HCT116 (cell line): ENCODE measurements around the gene SCNN1B. TPM values are rescaled to one million over a fixed set of nuclear protein-coding genes. Genes with fewer than 3 reads are reported as not detected.

ENCODE experiments used
- ATAC-seq: fragments of 200-7000 bp; cut with Tn5 transposase; 2 replicates; pipeline ENCODE4 v1.9.1; 2020; ENCODE audit warnings: mild to moderate bottlenecking, moderate library complexity
- BruUV-seq: library from RNA; stranded (reverse); fragments of 400-500 nt; replicated peaks from 2 replicates; lab custom pipeline; 2021; lab: Mats Ljungman, UMichigan
- CTCF ChIA-PET: fragments of 300-600 bp; sonication (Branson Sonifier 250); formaldehyde crosslinking; loops from one replicate; lab custom pipeline; 2021; ENCODE audit warnings: antibody characterized with exemption; lab: Charles Lee
- POLR2A ChIA-PET: fragments of 300-600, 350-600 bp; sonication (Branson Sonifier 250); formaldehyde crosslinking; loops from one replicate; lab custom pipeline; 2021; ENCODE audit warnings: antibody characterized with exemption; lab: Charles Lee
- RAD21 ChIA-PET, 2 experiments: fragments of 300-600 bp; sonication (Branson Sonifier 250); formaldehyde crosslinking; loops; one replicate each; lab custom pipeline; 2023; ENCODE audit warnings: low total read pairs in 2 of 2; ENCODE audit not compliant: uncharacterized antibody in 2 of 2, unreplicated experiment in 2 of 2, low non-redundant PET in 1 of 2; lab: Charles Lee
- DNase-seq: peaks from one replicate; pipeline ENCODE4 v3.0.0-alpha.2; 2010; ENCODE audit warnings: low read depth, low spot score
- H2AFZ ChIP-seq: fragments of 200-600 bp; shearing (Covaris generic), sonication (generic); 2 replicates; pipeline ENCODE4 v1.6.1; 2017; ENCODE audit warnings: low read depth, mixed run types, mixed read lengths, antibody characterized with exemption, low read length; ENCODE audit not compliant: poor library complexity, severe bottlenecking
- H3K27ac ChIP-seq: 2 replicates; pipeline ENCODE4 v1.5.1; 2012; ENCODE audit warnings: low read depth, low read length
- H3K27me3 ChIP-seq: fragments of 200-600 bp; sonication (generic); 2 replicates; pipeline ENCODE4 v1.6.1; 2016; ENCODE audit warnings: mixed run types, low read length, mixed read lengths; ENCODE audit not compliant: insufficient read depth
- H3K36me3 ChIP-seq, 2 experiments: fragments of 200-500 bp in 1 of 2; fragments of 200-600 bp in 1 of 2; sonication (Bioruptor generic) in 1 of 2; sonication (generic) in 1 of 2; 2 replicates each; pipeline versions ENCODE4 v1.5.1 to v1.6.1; 2014 to 2016; ENCODE audit warnings: low read length in 2 of 2, inconsistent platforms in 1 of 2, mixed read lengths in 1 of 2, mixed run types in 1 of 2; ENCODE audit not compliant: insufficient read depth in 2 of 2, control insufficient read depth in 1 of 2
- H3K4me1 ChIP-seq, 2 experiments: fragments of 200-600 bp in 1 of 2; sonication (generic) in 1 of 2; 2 replicates each; pipeline versions ENCODE4 v1.5.1 to v1.6.1; 2012 to 2017; ENCODE audit warnings: low read length in 2 of 2, inconsistent platforms in 1 of 2, mild to moderate bottlenecking in 1 of 2, mixed read lengths in 1 of 2, mixed run types in 1 of 2, moderate library complexity in 1 of 2; ENCODE audit not compliant: insufficient read depth in 2 of 2, control insufficient read depth in 1 of 2
- H3K4me2 ChIP-seq: fragments of 200-600 bp; sonication (generic); 2 replicates; pipeline ENCODE4 v1.6.1; 2017; ENCODE audit warnings: mixed run types, low read length, mixed read lengths
- H3K4me3 ChIP-seq, 2 experiments: fragments of 200-600 bp in 1 of 2; sonication (generic) in 1 of 2; replicated peaks in 1 of 2; 2 replicates each; pipeline ENCODE4 v1.5.1; 2011 to 2016; ENCODE audit warnings: low read length in 2 of 2, control low read depth in 1 of 2, low read depth in 1 of 2, mild to moderate bottlenecking in 1 of 2, mixed read lengths in 1 of 2, mixed run types in 1 of 2
- H3K79me2 ChIP-seq: fragments of 200-600 bp; sonication (generic); 2 replicates; pipeline ENCODE4 v1.6.1; 2017; ENCODE audit warnings: mild to moderate bottlenecking, mixed run types, low read length, moderate library complexity, mixed read lengths; ENCODE audit not compliant: insufficient read depth
- H3K9ac ChIP-seq: fragments of 200-600 bp; sonication (generic); 2 replicates; pipeline ENCODE4 v1.6.1; 2016; ENCODE audit warnings: low read length, mixed read lengths
- H3K9me2 ChIP-seq: fragments of 200-600 bp; sonication (generic), shearing (Covaris generic); 2 replicates; pipeline ENCODE4 v1.6.1; 2017; ENCODE audit warnings: mixed run types, mild to moderate bottlenecking, moderate library complexity; ENCODE audit not compliant: insufficient read depth
- H3K9me3 ChIP-seq, 2 experiments: fragments of 200-500 bp in 1 of 2; fragments of 200-600 bp in 1 of 2; sonication (Bioruptor generic) in 1 of 2; sonication (generic) in 1 of 2; 2 replicates each; pipeline ENCODE4 v1.6.1; 2014 to 2017; ENCODE audit warnings: low read length in 2 of 2, mixed read lengths in 2 of 2, inconsistent platforms in 1 of 2, low read depth in 1 of 2, mild to moderate bottlenecking in 1 of 2, mixed run types in 1 of 2, moderate library complexity in 1 of 2; ENCODE audit not compliant: control insufficient read depth in 1 of 2, insufficient read depth in 1 of 2
- H4K20me1 ChIP-seq: fragments of 200-600 bp; sonication (generic), shearing (Covaris generic); 2 replicates; pipeline ENCODE4 v1.6.1; 2017; ENCODE audit warnings: mixed run types, mild to moderate bottlenecking, moderate library complexity; ENCODE audit not compliant: insufficient read depth
- CEBPB ChIP-seq: IDR thresholded peaks from 2 replicates; pipeline ENCODE4 v1.6.1; 2012; ENCODE audit warnings: low read depth
- EGR1 ChIP-seq: IDR thresholded peaks from 2 replicates; pipeline ENCODE4 v1.6.1; 2012; ENCODE audit warnings: low read depth
- ELF1 ChIP-seq: IDR thresholded peaks from 2 replicates; pipeline ENCODE4 v1.6.1; 2012; ENCODE audit warnings: low read depth, borderline replicate concordance
- EZH2 ChIP-seq: fragments of 200-600 bp; sonication (generic); IDR thresholded peaks from 2 replicates; pipeline ENCODE4 v1.6.1; 2017; ENCODE audit warnings: antibody characterized with exemption, mixed run types
- FOSL1 ChIP-seq: IDR thresholded peaks from 2 replicates; pipeline ENCODE4 v1.6.1; 2012; ENCODE audit warnings: low read depth
- JUND ChIP-seq: IDR thresholded peaks from 2 replicates; pipeline ENCODE4 v1.6.1; 2012
- MAX ChIP-seq: IDR thresholded peaks from 2 replicates; pipeline ENCODE4 v1.6.1; 2012
- POLR2A ChIP-seq: IDR thresholded peaks from 2 replicates; pipeline ENCODE4 v1.7.0; 2011; ENCODE audit warnings: borderline replicate concordance; ENCODE audit not compliant: insufficient read depth, insufficient read length; ENCODE audit errors: extremely low read depth
- REST ChIP-seq: IDR thresholded peaks from 2 replicates; pipeline ENCODE4 v1.6.1; 2012; ENCODE audit warnings: low read depth
- SIN3A ChIP-seq: IDR thresholded peaks from 2 replicates; pipeline ENCODE4 v1.6.1; 2012; ENCODE audit warnings: low read depth
- SRF ChIP-seq: IDR thresholded peaks from 2 replicates; pipeline ENCODE4 v1.6.1; 2012; ENCODE audit warnings: low read depth
- YY1 ChIP-seq: IDR thresholded peaks from 2 replicates; pipeline ENCODE4 v1.6.1; 2011; ENCODE audit warnings: low read length, low read depth, moderate library complexity, mild to moderate bottlenecking; ENCODE audit not compliant: insufficient replicate concordance; ENCODE audit errors: extremely low read depth
- intact Hi-C: fragments of 100-400 bp; cut with micrococcal nuclease; formaldehyde crosslinking; loops from 2 replicates; pipeline ENCODE4 v1.10.0; 2022
- total RNA-seq: library from RNA; stranded (reverse); gene quantifications from one replicate; pipeline ENCODE4 v1.2.1, GENCODE V29; 2021; ENCODE audit not compliant: unreplicated experiment
- TF ChIP-seq, protein P1 (sequence below): IDR thresholded peaks from 2 replicates; pipeline ENCODE4 v1.6.1; 2011; ENCODE audit warnings: mild to moderate bottlenecking, low read length, moderate library complexity; ENCODE audit not compliant: insufficient replicate concordance; ENCODE audit errors: extremely low read depth

The SCNN1B gene
- total RNA-seq, 1 experiment from 2014 or later, result 0.37 TPM

- TF ChIP-seq, protein P1, sequence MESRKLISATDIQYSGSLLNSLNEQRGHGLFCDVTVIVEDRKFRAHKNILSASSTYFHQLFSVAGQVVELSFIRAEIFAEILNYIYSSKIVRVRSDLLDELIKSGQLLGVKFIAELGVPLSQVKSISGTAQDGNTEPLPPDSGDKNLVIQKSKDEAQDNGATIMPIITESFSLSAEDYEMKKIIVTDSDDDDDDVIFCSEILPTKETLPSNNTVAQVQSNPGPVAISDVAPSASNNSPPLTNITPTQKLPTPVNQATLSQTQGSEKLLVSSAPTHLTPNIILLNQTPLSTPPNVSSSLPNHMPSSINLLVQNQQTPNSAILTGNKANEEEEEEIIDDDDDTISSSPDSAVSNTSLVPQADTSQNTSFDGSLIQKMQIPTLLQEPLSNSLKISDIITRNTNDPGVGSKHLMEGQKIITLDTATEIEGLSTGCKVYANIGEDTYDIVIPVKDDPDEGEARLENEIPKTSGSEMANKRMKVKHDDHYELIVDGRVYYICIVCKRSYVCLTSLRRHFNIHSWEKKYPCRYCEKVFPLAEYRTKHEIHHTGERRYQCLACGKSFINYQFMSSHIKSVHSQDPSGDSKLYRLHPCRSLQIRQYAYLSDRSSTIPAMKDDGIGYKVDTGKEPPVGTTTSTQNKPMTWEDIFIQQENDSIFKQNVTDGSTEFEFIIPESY, result no peak
- no peak for TF ChIP-seq JUND
Observed at GRCh38 chr16:23359092-23359760, 57.1 kb downstream of the SCNN1B start (continued).

DNA sequence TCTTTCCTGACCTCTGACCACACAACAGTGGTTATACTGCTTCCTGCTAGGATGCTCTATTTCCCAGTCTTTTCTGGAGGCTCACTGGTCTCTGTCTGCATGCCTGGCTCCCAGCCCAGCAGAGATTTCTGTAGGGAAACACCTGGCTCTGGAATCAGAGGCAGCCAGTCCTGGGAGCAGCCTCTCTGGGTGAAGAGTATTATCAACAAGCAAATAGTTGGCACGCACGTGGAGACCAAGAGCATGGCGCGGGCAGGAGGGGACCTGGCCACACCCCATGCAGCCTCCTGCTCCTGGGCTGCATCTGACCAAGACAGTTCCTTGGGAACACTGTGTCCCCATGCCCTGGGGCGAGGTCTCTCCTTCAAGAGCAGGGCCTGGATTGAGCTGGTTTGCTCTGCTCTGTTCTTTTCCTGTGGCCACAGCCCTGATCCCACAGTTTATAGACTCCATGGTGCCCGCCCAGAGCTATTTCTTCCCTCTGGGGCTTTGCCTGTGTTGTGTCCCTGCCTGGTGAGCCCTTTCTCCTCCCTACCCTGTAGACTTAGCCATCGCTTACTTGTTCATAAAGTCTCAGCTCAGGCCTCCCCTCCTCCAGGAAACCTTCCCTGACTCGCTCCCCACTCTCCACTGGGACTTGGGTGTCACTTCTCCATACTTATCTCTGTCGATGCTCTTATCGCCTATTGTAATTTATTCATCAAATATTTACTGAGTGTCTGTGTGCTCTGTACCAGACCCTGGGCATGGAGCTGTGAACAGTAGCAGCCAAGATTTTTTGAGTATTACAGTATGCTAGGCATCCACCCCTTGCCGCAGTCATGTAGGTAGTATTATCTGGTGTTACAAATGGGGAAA is 60.6 kb downstream of the SCNN1B start:
- no TSS peak for BruUV-seq
- Histone ChIP-seq H3K9me2 (no peaks in the 10 kb centered on the region), H3K4me3 (no peak overlapping the region), H3K36me3 (no peaks in the 10 kb centered on the region), H3K27ac (no peak overlapping the region), H3K27me3 (no peaks in the 10 kb centered on the region), H3K9ac (no peak overlapping the region), H3K9me3 (no peaks in the 10 kb centered on the region), H3K79me2 (no peaks in the 10 kb centered on the region), H2AFZ (no peak overlapping the region), H4K20me1 (no peaks in the 10 kb centered on the region), H3K4me2 (no peak overlapping the region), H3K4me1 (no peaks in the 10 kb centered on the region)
- POLR2A ChIA-PET, result no interaction called here
- CTCF ChIA-PET, result no interaction called here
- DNase-seq (no peak), ATAC-seq (no peak)
- RAD21 ChIA-PET, result no interaction called here
- intact Hi-C loops, result no loop called here
- TF ChIP-seq MAX, result no peak
- TF ChIP-seq CEBPB, result no peak
- TF ChIP-seq POLR2A, result no peak
- no peak for TF ChIP-seq JUND
- TF ChIP-seq, protein P1, result no peak
- no peak for TF ChIP-seq REST
- no peak for TF ChIP-seq SIN3A
- TF ChIP-seq EZH2, result no peak
- TF ChIP-seq SRF, result no peak
- TF ChIP-seq YY1, result no peak
- no peak for TF ChIP-seq FOSL1
- TF ChIP-seq ELF1, result no peak
- no peak for TF ChIP-seq EGR1
